D721Med (cell line): Measurements from ENCODE around the gene AP1M2.
"Not testable (repeated sequence)": the region's sequence is repeated elsewhere in the genome, so short reads cannot be mapped to it uniquely, and the experiment has no call there.

Source experiments
- DNase-seq: peaks from one replicate; pipeline ENCODE4 v3.0.0; 2011; ENCODE audit warnings: low spot score; ENCODE audit not compliant: insufficient read length
- FAIRE-seq: peaks from 2 replicates; lab custom pipeline; 2011; peaks lifted over from hg19 to GRCh38; lab: Jason Lieb, UNC
- CTCF ChIP-seq: IDR thresholded peaks from 2 replicates; pipeline ENCODE4 v1.5.1; 2012; ENCODE audit warnings: mild to moderate bottlenecking, control low read depth; ENCODE audit not compliant: insufficient read depth; ENCODE audit errors: missing control alignments

Gene AP1M2

GRCh38 chr19:10583036-10583776 lies 3.9 kb downstream of the AP1M2 start:
- DNase-seq (no peak), FAIRE-seq (no peak)
- no peak for TF ChIP-seq CTCF

- no peak for TF ChIP-seq CTCF
- no peak for DNase-seq
- no peak for FAIRE-seq
Observed at GRCh38 chr19:10582091-10582490, 5.0 kb downstream of the AP1M2 start.

- DNase-seq: peak; percentile 62
- FAIRE-seq: no peak
- TF ChIP-seq CTCF: peak; percentile 100
Observed at GRCh38 chr19:10580979-10581631, 6.0 kb downstream of the AP1M2 start.

GRCh38 chr19:10577951-10578350 lies 9.2 kb downstream of the AP1M2 start:
- DNase-seq: no peak
- no peak for TF ChIP-seq CTCF
- FAIRE-seq: no peak

- no peak for DNase-seq
- no peak for FAIRE-seq
- TF ChIP-seq CTCF: no peak
Observed at GRCh38 chr19:10575011-10575716, 11.9 kb downstream of the AP1M2 start.

GRCh38 chr19:10574462-10574861 lies 12.7 kb downstream of the AP1M2 start:
- DNase-seq (no peak), FAIRE-seq (no peak)
- no peak for TF ChIP-seq CTCF

GRCh38 chr19:10573793-10574192 lies 13.3 kb downstream of the AP1M2 start:
- not testable (repeated sequence) for FAIRE-seq, DNase-seq
